GM12801 (cell line): ENCODE data around the gene ARVCF.

Experiments
- CTCF ChIP-seq: IDR thresholded peaks from one replicate; pipeline ENCODE4 v1.5.1; 2011; ENCODE audit warnings: control low read depth; ENCODE audit not compliant: insufficient read length; ENCODE audit errors: extremely low read depth

Gene ARVCF

GRCh38 chr22:20037419-20037818 lies 20.8 kb upstream of the ARVCF start:
- TF ChIP-seq CTCF: no peak

- no peak for TF ChIP-seq CTCF
Measured at GRCh38 chr22:20036535-20037392, 20.1 kb upstream of the ARVCF start.

- no peak for TF ChIP-seq CTCF
Measured at GRCh38 chr22:20036084-20036482, 19.5 kb upstream of the ARVCF start.

GRCh38 chr22:20035375-20036083 lies 18.9 kb upstream of the ARVCF start:
- TF ChIP-seq CTCF: no peak

GRCh38 chr22:20034143-20034542 lies 17.5 kb upstream of the ARVCF start:
- TF ChIP-seq CTCF: no peak

GRCh38 chr22:20033045-20033706 lies 16.6 kb upstream of the ARVCF start:
- TF ChIP-seq CTCF: no peak

GRCh38 chr22:20032407-20032991 lies 15.9 kb upstream of the ARVCF start:
- no peak for TF ChIP-seq CTCF
